Right ventricle myocardium inferior (tissue), 1 donor: ENCODE measurements around the gene SYPL2. TPM values are rescaled to one million over a fixed set of nuclear protein-coding genes. Genes with fewer than 3 reads are reported as not detected.

Experiments used
- ATAC-seq: fragments of 200-7000 bp; cut with Tn5 transposase; one replicate; pipeline ENCODE4 v1.9.1; 2020; ENCODE audit warnings: mild to moderate bottlenecking, moderate library complexity
- DNase-seq: peaks from one replicate; pipeline ENCODE4 v3.0.0; 2021; ENCODE audit errors: missing footprints
- intact Hi-C: fragments of 100-400 bp; cut with DNase I; formaldehyde crosslinking; loops from one replicate; pipeline ENCODE4 v1.11.0; 2022
- total RNA-seq: library from RNA; stranded (reverse); fragmentation: NEBNext Ultra II Directional; extraction: Animal tissue kit (Norgen Biotek cat#: 25700); gene quantifications from one replicate; pipeline ENCODE4 v1.2.1, GENCODE V29; 2021
- donor health status: DM: no; HTN: yes; CAD: no; lungs with severe emphysema.

SYPL2 gene
- total RNA-seq, 1 donor from 2014 or later: 33.0 TPM

DNA sequence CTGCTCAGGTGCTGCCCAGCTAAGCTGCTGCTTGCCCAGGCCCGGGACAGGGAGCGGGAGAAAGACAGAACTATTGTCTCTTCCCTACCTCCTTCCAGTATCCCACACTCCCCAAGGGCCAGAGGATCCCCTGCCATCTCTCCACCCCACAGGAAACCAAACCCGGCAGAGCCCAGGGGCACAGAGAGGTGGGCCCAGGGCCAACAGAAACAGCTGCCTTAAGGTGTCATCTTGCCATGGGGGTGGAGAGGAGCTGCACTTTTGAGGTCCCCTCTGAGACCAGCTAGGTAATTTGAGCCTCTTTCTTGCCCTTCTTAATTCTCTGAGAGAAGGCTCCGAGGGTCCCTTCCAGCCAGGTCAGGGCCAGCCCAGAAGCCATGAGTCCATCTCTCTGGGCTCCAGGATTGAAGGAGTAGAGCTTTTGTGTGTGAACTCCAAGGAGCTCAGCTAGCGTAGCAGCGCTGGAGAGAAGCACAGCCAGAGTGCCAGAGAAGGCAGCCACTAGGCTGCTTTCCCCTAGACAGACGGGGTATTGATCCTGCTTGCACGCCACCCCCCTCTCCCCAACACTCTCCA, 63.6 kb downstream of the SYPL2 start:
- ATAC-seq: no peak
- intact Hi-C loops: loop anchor here (5.0 kb wide), 2 partner anchors 103 to 248 kb away; partner anchors contain the start of genes PSMA5 and PSRC1
- no peak for DNase-seq

- ATAC-seq: no peak
Measured at GRCh38 chr1:109530457-109531087, 64.2 kb downstream of the SYPL2 start.

GRCh38 chr1:109531380-109531779, 65.0 kb downstream of the SYPL2 start:
- intact Hi-C loops: loop anchor here (5.0 kb wide), 2 partner anchors 104 to 249 kb away; partner anchors contain the start of genes PSMA5 and PSRC1
- DNase-seq (no peak), ATAC-seq (no peak)

More at GRCh38 chr1:109530457-109531087, 64.2 kb downstream of the SYPL2 start:
- no peak for DNase-seq
- intact Hi-C loops: loop anchor here (5.0 kb wide), 2 partner anchors 103 to 248 kb away; partner anchors contain the start of genes PSMA5 and PSRC1

Other genes with a start within 250 kb of the SYPL2 start
- gene CELSR2, start 217.0 kb upstream of the SYPL2 start, total RNA-seq: 6.5 TPM
- gene PSRC1, start 183.4 kb upstream of the SYPL2 start, total RNA-seq: 1.2 TPM
- gene MYBPHL, start 159.5 kb upstream of the SYPL2 start, total RNA-seq: not detected
- gene SORT1, start 68.6 kb upstream of the SYPL2 start, total RNA-seq: 121 TPM
- gene PSMA5, start 40.1 kb upstream of the SYPL2 start, total RNA-seq: 62.4 TPM
- gene ATXN7L2, start 17.4 kb downstream of the SYPL2 start, total RNA-seq: 2.5 TPM
- 5.8 TPM for gene CYB561D1, start 27.5 kb downstream of the SYPL2 start, total RNA-seq
- 18.3 TPM for gene AMIGO1, start 43.2 kb downstream of the SYPL2 start, total RNA-seq
- not detected for gene GPR61, start 73.3 kb downstream of the SYPL2 start, total RNA-seq
- 2.3 TPM for gene GNAI3, start 82.1 kb downstream of the SYPL2 start, total RNA-seq
- not detected for gene GNAT2, start 153.1 kb downstream of the SYPL2 start, total RNA-seq
- gene AMPD2, start 153.3 kb downstream of the SYPL2 start, total RNA-seq: 11.9 TPM
- 35.1 TPM for gene GSTM4, start 189.6 kb downstream of the SYPL2 start, total RNA-seq
- gene GSTM2, start 201.5 kb downstream of the SYPL2 start, total RNA-seq: 77.4 TPM
- not detected for gene GSTM1, start 221.3 kb downstream of the SYPL2 start, total RNA-seq
- 2.8 TPM for gene GSTM5, start 245.7 kb downstream of the SYPL2 start, total RNA-seq